HepG2 (cell line): ENCODE results near the gene MAGT1. TPM values are rescaled to one million over a fixed set of nuclear protein-coding genes. Genes with fewer than 3 reads are reported as not detected.

Experiments used
- ATAC-seq: fragments of 200-7000 bp; cut with Tn5 transposase; 3 replicates; pipeline ENCODE4 v1.9.1; 2020; ENCODE audit warnings: mild to moderate bottlenecking, moderate library complexity
- BruUV-seq: library from RNA; stranded (reverse); fragments of 400-500 nt; replicated peaks from 2 replicates; lab custom pipeline; 2021; lab: Mats Ljungman, UMichigan
- CTCF ChIA-PET: fragments of 300-600 bp; formaldehyde crosslinking; extraction: SDS; loops from one replicate; lab custom pipeline; 2021; ENCODE audit warnings: low total read pairs, inconsistent platforms, low intra/inter-chr PET ratio; lab: Yijun Ruan, JAX
- POLR2A ChIA-PET: fragments of 350-600 bp; sonication (Branson Sonifier 250); formaldehyde crosslinking; loops from one replicate; lab custom pipeline; 2020; ENCODE audit warnings: antibody characterized with exemption, inconsistent platforms; lab: Yijun Ruan, JAX
- DNase-seq: peaks from one replicate; pipeline ENCODE4 v3.0.0-alpha.2; 2015; ENCODE audit warnings: low spot score
- FAIRE-seq: peaks from 3 replicates; lab custom pipeline; 2011; peaks lifted over from hg19 to GRCh38; lab: Jason Lieb, UNC
- H2AFZ ChIP-seq: one replicate; pipeline ENCODE4 v1.6.1; 2011; ENCODE audit warnings: low read length, inconsistent platforms
- H3K27ac ChIP-seq: fragments of 300-600 bp; 3 replicates; pipeline ENCODE4 v1.8.0; 2011; ENCODE audit warnings: mixed run types, mild to moderate bottlenecking, mixed read lengths, low read length, inconsistent platforms; ENCODE audit not compliant: insufficient read depth; ENCODE audit errors: extremely low read length
- H3K27me3 ChIP-seq, 2 experiments: fragments of 200-600 bp in 1 of 2; 2 replicates in 1 of 2; 3 replicates in 1 of 2; pipeline versions ENCODE4 v1.6.0 to v1.8.0; 2011; ENCODE audit warnings: low read length in 2 of 2, mild to moderate bottlenecking in 2 of 2, moderate library complexity in 2 of 2, inconsistent platforms in 1 of 2; ENCODE audit not compliant: insufficient read depth in 2 of 2, control insufficient read depth in 1 of 2
- H3K36me3 ChIP-seq, 2 experiments: fragments of 200-600 bp in 1 of 2; replicated peaks in 1 of 2; 2 replicates in 1 of 2; 3 replicates in 1 of 2; pipeline versions ENCODE4 v1.5.1 to v1.8.0; 2011; ENCODE audit warnings: low read length in 2 of 2, inconsistent platforms in 1 of 2; ENCODE audit not compliant: insufficient read depth in 2 of 2, control insufficient read depth in 1 of 2
- H3K4me1 ChIP-seq: 2 replicates; pipeline ENCODE4 v1.5.1; 2012; ENCODE audit warnings: low read length, inconsistent platforms; ENCODE audit not compliant: insufficient read depth
- H3K4me2 ChIP-seq: 2 replicates; pipeline ENCODE4 v1.6.0; 2011; ENCODE audit warnings: low read depth, low read length, inconsistent platforms
- H3K4me3 ChIP-seq, 3 experiments: fragments of 200-600 bp in 1 of 3; sonication (generic), shearing (Covaris generic) in 1 of 3; replicated peaks in 1 of 3; 2 replicates each; pipeline ENCODE4 v1.5.1; 2011 to 2016; ENCODE audit warnings: low read length in 3 of 3, inconsistent platforms in 2 of 3, low read depth in 2 of 3, mild to moderate bottlenecking in 2 of 3, control low read depth in 1 of 3, mixed read lengths in 1 of 3; ENCODE audit not compliant: insufficient read depth in 1 of 3
- H3K79me2 ChIP-seq: one replicate; pipeline ENCODE4 v1.6.1; 2011; ENCODE audit warnings: low read length, inconsistent platforms; ENCODE audit not compliant: insufficient read depth
- H3K9ac ChIP-seq: 2 replicates; pipeline ENCODE4 v1.6.0; 2011; ENCODE audit warnings: mild to moderate bottlenecking, low read depth, low read length, inconsistent platforms; ENCODE audit not compliant: insufficient read depth
- H3K9me3 ChIP-seq: 2 replicates; pipeline ENCODE4 v1.5.1; 2012; ENCODE audit warnings: mild to moderate bottlenecking, low read length
- H4K20me1 ChIP-seq: 2 replicates; pipeline ENCODE4 v1.6.0; 2011; ENCODE audit warnings: inconsistent platforms, mild to moderate bottlenecking, low read length, moderate library complexity; ENCODE audit not compliant: insufficient read depth
- ATF7-NPFF ChIP-seq: sonication (generic); formaldehyde crosslinking; IDR thresholded peaks from 2 replicates; pipeline ENCODE4 v1.8.1; 2023; ENCODE audit warnings: mild to moderate bottlenecking, low read depth, missing genetic modification reagents, moderate library complexity
- HCFC1 ChIP-seq: fragments of 150-350 bp; IDR thresholded peaks from 2 replicates; pipeline ENCODE4 v1.6.1; 2014; ENCODE audit warnings: low read depth, low read length
- KDM3A ChIP-seq: IDR thresholded peaks from 2 replicates; pipeline ENCODE4 v1.6.1; 2018; ENCODE audit warnings: low read depth, missing compliant biosample characterization
- NCOR1 ChIP-seq: fragments of 200-600 bp; sonication (generic); IDR thresholded peaks from 2 replicates; pipeline ENCODE4 v1.7.0; 2017; ENCODE audit warnings: antibody characterized with exemption, low read length, borderline replicate concordance
- NFIB ChIP-seq: sonication (generic); formaldehyde crosslinking; IDR thresholded peaks from 2 replicates; pipeline ENCODE4 v1.9.0; 2021; ENCODE audit warnings: missing genetic modification reagents, mild to moderate bottlenecking, borderline replicate concordance
- SIN3A ChIP-seq: IDR thresholded peaks from 2 replicates; pipeline ENCODE4 v1.6.1; 2011; ENCODE audit warnings: low read depth, mild to moderate bottlenecking, control low read depth, low read length, borderline replicate concordance
- SUZ12 ChIP-seq: fragments of 150-350 bp; IDR thresholded peaks from 2 replicates; pipeline ENCODE4 v1.6.1; 2014; ENCODE audit warnings: low read depth, low read length
- ZBTB42 ChIP-seq: sonication (generic); formaldehyde crosslinking; IDR thresholded peaks from 2 replicates; pipeline ENCODE4 v1.5.0; 2020; ENCODE audit warnings: mild to moderate bottlenecking, missing genetic modification reagents
- ZFP36L2 ChIP-seq: sonication (generic); formaldehyde crosslinking; IDR thresholded peaks from 2 replicates; pipeline ENCODE4 v1.4.0; 2020; ENCODE audit warnings: missing genetic modification reagents
- ZNF354B ChIP-seq: sonication (generic); formaldehyde crosslinking; IDR thresholded peaks from 2 replicates; pipeline ENCODE4 v1.8.0; 2022; ENCODE audit warnings: mild to moderate bottlenecking, missing genetic modification reagents
- WGBS: methylation state at CpG from one replicate; pipeline ENCODE4 v1.1.6; 2017; ENCODE audit warnings: low lambda C conversion rate; 5-methylcytosine and 5-hydroxymethylcytosine counted together
- in situ Hi-C: cut with HindIII; loops from 2 replicates; pipeline ENCODE4 v1.10.0; 2017; ENCODE audit warnings: low pct_unique_long_range_greater_than_20kb; ENCODE audit not compliant: extremely low pct_ligation_motif_present
- intact Hi-C: fragments of 100-400 bp; cut with micrococcal nuclease; formaldehyde crosslinking; loops from one replicate; pipeline ENCODE4 v1.10.0; 2022; ENCODE audit not compliant: unreplicated experiment
- polyA plus RNA-seq, 8 experiments: library from polyadenylated mRNA; depleted of rRNA in 3 of 8; stranded (reverse) in 7 of 8; unstranded in 1 of 8; fragments of >200 nt; fragmentation: Illumina TruSeq in 4 of 8; extraction: Trizol in 4 of 8; gene quantifications; 2 replicates each; pipeline versions ENCODE4 v1.2.1 to v1.2.3, GENCODE V29; 2011 to 2016; ENCODE audit warnings: low read depth in 4 of 8, missing spikeins in 1 of 8, mixed read lengths in 1 of 8; ENCODE audit not compliant: insufficient read depth in 1 of 8
- total RNA-seq, 5 experiments: library from RNA; depleted of rRNA; stranded (reverse); fragments of >200 nt; fragmentation: Illumina TruSeq; extraction: Trizol; gene quantifications; 2 replicates each; pipeline ENCODE4 v1.2.3, GENCODE V29; 2016; ENCODE audit warnings: low read depth in 1 of 5
- TF ChIP-seq, protein P1 (sequence below): sonication (generic); formaldehyde crosslinking; IDR thresholded peaks from 2 replicates; pipeline ENCODE4 v1.4.0; 2020; ENCODE audit warnings: mild to moderate bottlenecking, low read depth, missing genetic modification reagents
- TF ChIP-seq, protein P2 (sequence below), 2 experiments: sonication (generic) in 1 of 2; formaldehyde crosslinking in 1 of 2; IDR thresholded peaks; 2 replicates each; pipeline versions ENCODE4 v1.4.0 to v1.6.1; 2018 to 2020; ENCODE audit warnings: missing genetic modification reagents in 2 of 2, borderline replicate concordance in 1 of 2, low read depth in 1 of 2, mild to moderate bottlenecking in 1 of 2, missing biosample characterization in 1 of 2
- TF ChIP-seq, protein P3 (sequence below): sonication (generic); formaldehyde crosslinking; conservative IDR thresholded peaks from 2 replicates; pipeline ENCODE4 v1.8.0; 2022; ENCODE audit warnings: mild to moderate bottlenecking, moderate library complexity, missing genetic modification reagents
- TF ChIP-seq, protein P4 (sequence below): fragments of 450-650 bp; IDR thresholded peaks from 2 replicates; pipeline ENCODE4 v1.6.1; 2016

Gene MAGT1
- total and polyA plus RNA-seq, 2 of the 13 experiments (the other 11 are each of a cell fraction or from before 2014, with no cell fraction given), result 38.0 to 75.0 TPM

DNA sequence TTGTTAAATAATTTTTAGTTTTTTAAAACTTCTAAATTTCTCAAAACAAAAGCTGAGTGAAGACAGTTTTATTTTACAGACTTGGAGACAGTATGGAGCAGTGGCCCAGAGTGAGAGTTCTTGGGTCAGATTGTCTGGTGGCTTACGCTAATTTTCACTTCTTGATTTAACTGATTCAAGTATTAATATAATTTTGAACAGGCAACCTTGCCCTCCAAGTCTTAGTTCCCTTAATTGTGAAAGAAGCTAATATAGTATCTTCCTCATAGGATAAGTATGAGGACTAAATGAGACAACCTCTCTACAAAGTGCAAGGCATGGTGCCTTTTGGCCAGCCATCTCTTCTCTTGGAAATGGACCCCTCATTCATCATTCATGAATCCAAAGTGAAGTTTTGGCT, 40.7 kb upstream of the MAGT1 start (continued):
- no peak for TF ChIP-seq HCFC1
- TF ChIP-seq ZBTB42 (CRISPR knock-in tag), result no peak
- TF ChIP-seq, protein P1, sequence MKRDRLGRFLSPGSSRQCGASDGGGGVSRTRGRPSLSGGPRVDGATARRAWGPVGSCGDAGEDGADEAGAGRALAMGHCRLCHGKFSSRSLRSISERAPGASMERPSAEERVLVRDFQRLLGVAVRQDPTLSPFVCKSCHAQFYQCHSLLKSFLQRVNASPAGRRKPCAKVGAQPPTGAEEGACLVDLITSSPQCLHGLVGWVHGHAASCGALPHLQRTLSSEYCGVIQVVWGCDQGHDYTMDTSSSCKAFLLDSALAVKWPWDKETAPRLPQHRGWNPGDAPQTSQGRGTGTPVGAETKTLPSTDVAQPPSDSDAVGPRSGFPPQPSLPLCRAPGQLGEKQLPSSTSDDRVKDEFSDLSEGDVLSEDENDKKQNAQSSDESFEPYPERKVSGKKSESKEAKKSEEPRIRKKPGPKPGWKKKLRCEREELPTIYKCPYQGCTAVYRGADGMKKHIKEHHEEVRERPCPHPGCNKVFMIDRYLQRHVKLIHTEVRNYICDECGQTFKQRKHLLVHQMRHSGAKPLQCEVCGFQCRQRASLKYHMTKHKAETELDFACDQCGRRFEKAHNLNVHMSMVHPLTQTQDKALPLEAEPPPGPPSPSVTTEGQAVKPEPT (CRISPR knock-in tag), result no peak
- no peak for TF ChIP-seq KDM3A (CRISPR knock-in tag)
- TF ChIP-seq SUZ12, result no peak
- TF ChIP-seq, protein P2, sequence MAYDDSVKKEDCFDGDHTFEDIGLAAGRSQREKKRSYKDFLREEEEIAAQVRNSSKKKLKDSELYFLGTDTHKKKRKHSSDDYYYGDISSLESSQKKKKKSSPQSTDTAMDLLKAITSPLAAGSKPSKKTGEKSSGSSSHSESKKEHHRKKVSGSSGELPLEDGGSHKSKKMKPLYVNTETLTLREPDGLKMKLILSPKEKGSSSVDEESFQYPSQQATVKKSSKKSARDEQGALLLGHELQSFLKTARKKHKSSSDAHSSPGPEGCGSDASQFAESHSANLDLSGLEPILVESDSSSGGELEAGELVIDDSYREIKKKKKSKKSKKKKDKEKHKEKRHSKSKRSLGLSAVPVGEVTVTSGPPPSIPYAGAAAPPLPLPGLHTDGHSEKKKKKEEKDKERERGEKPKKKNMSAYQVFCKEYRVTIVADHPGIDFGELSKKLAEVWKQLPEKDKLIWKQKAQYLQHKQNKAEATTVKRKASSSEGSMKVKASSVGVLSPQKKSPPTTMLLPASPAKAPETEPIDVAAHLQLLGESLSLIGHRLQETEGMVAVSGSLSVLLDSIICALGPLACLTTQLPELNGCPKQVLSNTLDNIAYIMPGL (CRISPR knock-in tag; IDR thresholded peaks at IDR 0.05; ENCODE audit: borderline replicate concordance in 1 of 2, low read depth in 1 of 2), result no peak
- TF ChIP-seq ATF7-NPFF, result no peak
- TF ChIP-seq SIN3A, result no peak
- TF ChIP-seq, all 625 proteins: peak for 0

DNA sequence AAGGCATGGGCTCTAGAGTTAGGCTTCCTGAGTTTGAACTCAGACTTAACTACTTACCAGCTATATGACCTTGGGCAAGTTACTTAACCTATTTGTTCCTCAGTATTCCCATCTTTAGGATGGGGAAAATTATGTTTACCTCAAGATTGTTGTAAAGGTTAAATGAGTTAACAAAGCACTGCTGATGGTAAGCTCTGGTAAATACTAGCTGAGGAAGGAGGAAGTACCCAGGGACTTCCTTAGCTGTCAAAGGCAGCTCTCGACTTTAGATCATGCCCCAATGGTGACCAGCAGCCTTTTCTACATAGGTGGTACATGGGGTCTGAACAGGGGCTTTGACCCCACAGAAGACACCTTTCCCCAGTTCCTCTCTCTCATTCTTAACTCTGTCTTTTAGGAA, 35.3 kb upstream of the MAGT1 start:
- no peak for DNase-seq
- no peak overlapping the region for H3K9ac ChIP-seq
- POLR2A ChIA-PET, result no interaction called here
- FAIRE-seq, result peak; percentile 32
- no peak overlapping the region for H3K4me3 ChIP-seq
- BruUV-seq, result no TSS peak
- no peak overlapping the region for H3K27ac ChIP-seq
- H3K27me3 ChIP-seq, result no peaks in the 10 kb centered on the region
- TF ChIP-seq KDM3A (CRISPR knock-in tag) (no peak), NCOR1 (no peak), ZFP36L2 (no peak), NFIB (CRISPR knock-in tag) (no peak), ZNF354B (CRISPR knock-in tag) (no peak)
- TF ChIP-seq, protein P3, sequence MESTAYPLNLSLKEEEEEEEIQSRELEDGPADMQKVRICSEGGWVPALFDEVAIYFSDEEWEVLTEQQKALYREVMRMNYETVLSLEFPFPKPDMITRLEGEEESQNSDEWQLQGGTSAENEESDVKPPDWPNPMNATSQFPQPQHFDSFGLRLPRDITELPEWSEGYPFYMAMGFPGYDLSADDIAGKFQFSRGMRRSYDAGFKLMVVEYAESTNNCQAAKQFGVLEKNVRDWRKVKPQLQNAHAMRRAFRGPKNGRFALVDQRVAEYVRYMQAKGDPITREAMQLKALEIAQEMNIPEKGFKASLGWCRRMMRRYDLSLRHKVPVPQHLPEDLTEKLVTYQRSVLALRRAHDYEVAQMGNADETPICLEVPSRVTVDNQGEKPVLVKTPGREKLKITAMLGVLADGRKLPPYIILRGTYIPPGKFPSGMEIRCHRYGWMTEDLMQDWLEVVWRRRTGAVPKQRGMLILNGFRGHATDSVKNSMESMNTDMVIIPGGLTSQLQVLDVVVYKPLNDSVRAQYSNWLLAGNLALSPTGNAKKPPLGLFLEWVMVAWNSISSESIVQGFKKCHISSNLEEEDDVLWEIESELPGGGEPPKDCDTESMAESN (CRISPR knock-in tag), result no peak
- TF ChIP-seq, protein P4, sequence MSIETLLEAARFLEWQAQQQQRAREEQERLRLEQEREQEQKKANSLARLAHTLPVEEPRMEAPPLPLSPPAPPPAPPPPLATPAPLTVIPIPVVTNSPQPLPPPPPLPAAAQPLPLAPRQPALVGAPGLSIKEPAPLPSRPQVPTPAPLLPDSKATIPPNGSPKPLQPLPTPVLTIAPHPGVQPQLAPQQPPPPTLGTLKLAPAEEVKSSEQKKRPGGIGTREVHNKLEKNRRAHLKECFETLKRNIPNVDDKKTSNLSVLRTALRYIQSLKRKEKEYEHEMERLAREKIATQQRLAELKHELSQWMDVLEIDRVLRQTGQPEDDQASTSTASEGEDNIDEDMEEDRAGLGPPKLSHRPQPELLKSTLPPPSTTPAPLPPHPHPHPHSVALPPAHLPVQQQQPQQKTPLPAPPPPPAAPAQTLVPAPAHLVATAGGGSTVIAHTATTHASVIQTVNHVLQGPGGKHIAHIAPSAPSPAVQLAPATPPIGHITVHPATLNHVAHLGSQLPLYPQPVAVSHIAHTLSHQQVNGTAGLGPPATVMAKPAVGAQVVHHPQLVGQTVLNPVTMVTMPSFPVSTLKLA, result no peak
- no peak overlapping the region for H2AFZ ChIP-seq
- no peaks in the 10 kb centered on the region for H3K9me3 ChIP-seq
- H3K4me1 ChIP-seq, result no peaks in the 10 kb centered on the region
- no peaks in the 10 kb centered on the region for H3K36me3 ChIP-seq
- H3K4me2 ChIP-seq, result no peak overlapping the region
- H3K79me2 ChIP-seq, result no peaks in the 10 kb centered on the region
- in situ Hi-C loops (no loop called here), intact Hi-C loops (no loop called here)
- no peaks in the 10 kb centered on the region for H4K20me1 ChIP-seq
- CTCF ChIA-PET, result no interaction called here
- 100% methylated on average over 1 of the region's 1 CpG for WGBS
- ATAC-seq, result no peak
